ENCODE data around the gene HSDL2.
"Not testable (repeated sequence)": the region's sequence is repeated elsewhere in the genome, so short reads cannot be mapped to it uniquely, and the experiment has no call there.

Gene HSDL2

GRCh38 chr9:112413728-112414127, 33.8 kb downstream of the HSDL2 start:
- not testable (repeated sequence) for H3K27me3 ChIP-seq (ENCODE audit: insufficient read depth, low read length, poor library complexity); H3K36me3 ChIP-seq (ENCODE audit: control insufficient read depth, insufficient read depth, low read length); H2BK120ac ChIP-seq (ENCODE audit: low read depth, low read length); H2BK5ac ChIP-seq (ENCODE audit: low read length); H3K4me2 ChIP-seq (ENCODE audit: low read length); H3K4me3 ChIP-seq (ENCODE audit: low read length); H3K18ac ChIP-seq (ENCODE audit: low read length); H4K8ac ChIP-seq (ENCODE audit: low read depth, low read length); H3K9ac ChIP-seq (ENCODE audit: low read length); H2BK15ac ChIP-seq (replicated peaks; ENCODE audit: low read depth); H3K4ac ChIP-seq (ENCODE audit: low read depth, low read length); H3K56ac ChIP-seq (ENCODE audit: low read length); H3K79me2 ChIP-seq (ENCODE audit: control insufficient read depth, insufficient read depth, low read length); H3K79me1 ChIP-seq (ENCODE audit: low read length); H2AK5ac ChIP-seq (ENCODE audit: low read length); H4K5ac ChIP-seq (ENCODE audit: low read length); H3K27ac ChIP-seq (ENCODE audit: low read depth, low read length); H3K23ac ChIP-seq (ENCODE audit: low read length); H3K4me1 ChIP-seq (ENCODE audit: control insufficient read depth, low read depth, low read length)
- peak; percentile 36 for DNase-seq
- WGBS (ENCODE audit: extremely low coverage, insufficient coverage, low lambda C conversion rate) = no CpG with 5 or more reads among the region's 9 CpGs

- no peak overlapping the region for H3K56ac ChIP-seq (ENCODE audit: low read length)
- H2AK5ac ChIP-seq (ENCODE audit: low read length) = no peak overlapping the region
- no peak overlapping the region for H4K5ac ChIP-seq (ENCODE audit: low read length)
- H3K18ac ChIP-seq (ENCODE audit: low read length) = no peak overlapping the region
- H3K23ac ChIP-seq (ENCODE audit: low read length) = no peak overlapping the region
- H3K27ac ChIP-seq (ENCODE audit: low read depth, low read length) = no peak overlapping the region
- WGBS (ENCODE audit: extremely low coverage, insufficient coverage, low lambda C conversion rate) = no CpG with 5 or more reads among the region's 2 CpGs
- H3K4me1 ChIP-seq (ENCODE audit: control insufficient read depth, low read depth, low read length) = no peaks in the 10 kb centered on the region
- no peak overlapping the region for H3K4me3 ChIP-seq (ENCODE audit: low read length)
- H3K36me3 ChIP-seq (ENCODE audit: control insufficient read depth, insufficient read depth, low read length) = no peaks in the 10 kb centered on the region
- H2BK5ac ChIP-seq (ENCODE audit: low read length) = no peak overlapping the region
- no peaks in the 10 kb centered on the region for H3K79me1 ChIP-seq (ENCODE audit: low read length)
- no peak overlapping the region for H3K9ac ChIP-seq (ENCODE audit: low read length)
- no peak overlapping the region for H2BK120ac ChIP-seq (ENCODE audit: low read depth, low read length)
- DNase-seq = no peak
- H3K27me3 ChIP-seq (ENCODE audit: insufficient read depth, low read length, poor library complexity) = no peaks in the 10 kb centered on the region
- no peak overlapping the region for H2BK15ac ChIP-seq (replicated peaks; ENCODE audit: low read depth)
- H4K8ac ChIP-seq (ENCODE audit: low read depth, low read length) = no peak overlapping the region
- no peak overlapping the region for H3K4ac ChIP-seq (ENCODE audit: low read depth, low read length)
- no peaks in the 10 kb centered on the region for H3K79me2 ChIP-seq (ENCODE audit: control insufficient read depth, insufficient read depth, low read length)
- H3K4me2 ChIP-seq (ENCODE audit: low read length) = no peak overlapping the region
Observed at GRCh38 chr9:112420208-112420607, 40.3 kb downstream of the HSDL2 start.

DNA sequence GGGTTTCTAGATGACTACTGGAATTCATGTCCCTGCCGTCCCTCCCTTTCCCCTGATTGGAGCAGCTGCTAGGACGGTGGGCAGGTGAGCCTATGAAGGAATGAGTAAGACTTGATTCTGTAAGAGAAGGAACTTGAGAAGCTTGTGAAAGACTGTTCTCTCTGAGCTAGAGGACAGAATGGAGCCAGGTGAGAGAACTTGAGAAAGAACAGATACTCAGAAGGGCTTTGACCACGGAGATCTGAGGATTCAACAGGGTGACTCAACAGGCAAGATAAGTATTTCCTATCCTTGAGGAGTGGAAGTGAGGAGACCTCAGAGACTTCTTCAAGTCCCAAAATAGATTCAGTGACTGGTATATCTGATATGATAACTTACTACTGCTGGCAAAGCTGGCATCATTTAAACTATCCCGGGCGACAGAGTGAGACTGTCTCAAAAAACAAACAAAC, 41.9 kb downstream of the HSDL2 start:
- H3K79me2 ChIP-seq (ENCODE audit: control insufficient read depth, insufficient read depth, low read length) = no peaks in the 10 kb centered on the region
- H3K27me3 ChIP-seq (ENCODE audit: insufficient read depth, low read length, poor library complexity) = no peaks in the 10 kb centered on the region
- no peak overlapping the region for H3K4me3 ChIP-seq (ENCODE audit: low read length)
- H3K18ac ChIP-seq (ENCODE audit: low read length) = no peak overlapping the region
- no peak overlapping the region for H2BK5ac ChIP-seq (ENCODE audit: low read length)
- no peaks in the 10 kb centered on the region for H3K79me1 ChIP-seq (ENCODE audit: low read length)
- H4K5ac ChIP-seq (ENCODE audit: low read length) = no peak overlapping the region
- no peaks in the 10 kb centered on the region for H3K36me3 ChIP-seq (ENCODE audit: control insufficient read depth, insufficient read depth, low read length)
- DNase-seq = peak; percentile 19
- H3K27ac ChIP-seq (ENCODE audit: low read depth, low read length) = no peak overlapping the region
- no peak overlapping the region for H2BK15ac ChIP-seq (replicated peaks; ENCODE audit: low read depth)
- WGBS (ENCODE audit: extremely low coverage, insufficient coverage, low lambda C conversion rate) = no CpG with 5 or more reads among the region's 5 CpGs
- H4K8ac ChIP-seq (ENCODE audit: low read depth, low read length) = no peak overlapping the region
- no peak overlapping the region for H3K4ac ChIP-seq (ENCODE audit: low read depth, low read length)
- H3K9ac ChIP-seq (ENCODE audit: low read length) = no peak overlapping the region
- no peak overlapping the region for H2AK5ac ChIP-seq (ENCODE audit: low read length)
- no peak overlapping the region for H3K4me2 ChIP-seq (ENCODE audit: low read length)
- H3K56ac ChIP-seq (ENCODE audit: low read length) = no peak overlapping the region
- no peak overlapping the region for H2BK120ac ChIP-seq (ENCODE audit: low read depth, low read length)
- H3K23ac ChIP-seq (ENCODE audit: low read length) = no peak overlapping the region
- no peaks in the 10 kb centered on the region for H3K4me1 ChIP-seq (ENCODE audit: control insufficient read depth, low read depth, low read length)

- Histone ChIP-seq H3K27ac (ENCODE audit: low read depth, low read length) (no peak overlapping the region), H2BK120ac (ENCODE audit: low read depth, low read length) (no peak overlapping the region), H2AK5ac (ENCODE audit: low read length) (no peak overlapping the region), H3K9ac (ENCODE audit: low read length) (no peak overlapping the region), H3K36me3 (ENCODE audit: control insufficient read depth, insufficient read depth, low read length) (no peaks in the 10 kb centered on the region), H4K8ac (ENCODE audit: low read depth, low read length) (no peak overlapping the region), H3K56ac (ENCODE audit: low read length) (no peak overlapping the region), H3K18ac (ENCODE audit: low read length) (no peak overlapping the region), H3K79me2 (ENCODE audit: control insufficient read depth, insufficient read depth, low read length) (no peaks in the 10 kb centered on the region), H4K5ac (ENCODE audit: low read length) (no peak overlapping the region), H3K4me1 (ENCODE audit: control insufficient read depth, low read depth, low read length) (no peaks in the 10 kb centered on the region), H3K4me3 (ENCODE audit: low read length) (no peak overlapping the region), H3K27me3 (ENCODE audit: insufficient read depth, low read length, poor library complexity) (no peaks in the 10 kb centered on the region), H3K79me1 (ENCODE audit: low read length) (no peaks in the 10 kb centered on the region), H2BK5ac (ENCODE audit: low read length) (no peak overlapping the region), H3K23ac (ENCODE audit: low read length) (no peak overlapping the region), H3K4ac (ENCODE audit: low read depth, low read length) (no peak overlapping the region), H2BK15ac (replicated peaks; ENCODE audit: low read depth) (no peak overlapping the region), H3K4me2 (ENCODE audit: low read length) (no peak overlapping the region)
- no peak for DNase-seq
- no CpG with 5 or more reads among the region's 3 CpGs for WGBS (ENCODE audit: extremely low coverage, insufficient coverage, low lambda C conversion rate)
Observed at GRCh38 chr9:112422417-112423148, 42.7 kb downstream of the HSDL2 start.

- H3K4ac ChIP-seq (ENCODE audit: low read depth, low read length) = no peak overlapping the region
- no peak overlapping the region for H3K4me3 ChIP-seq (ENCODE audit: low read length)
- no peak overlapping the region for H3K27ac ChIP-seq (ENCODE audit: low read depth, low read length)
- no peak overlapping the region for H2BK120ac ChIP-seq (ENCODE audit: low read depth, low read length)
- no peak overlapping the region for H3K9ac ChIP-seq (ENCODE audit: low read length)
- no peak overlapping the region for H4K8ac ChIP-seq (ENCODE audit: low read depth, low read length)
- H3K36me3 ChIP-seq (ENCODE audit: control insufficient read depth, insufficient read depth, low read length) = no peaks in the 10 kb centered on the region
- H2AK5ac ChIP-seq (ENCODE audit: low read length) = no peak overlapping the region
- WGBS (ENCODE audit: extremely low coverage, insufficient coverage, low lambda C conversion rate) = no CpG with 5 or more reads among the region's 6 CpGs
- DNase-seq = no peak
- no peak overlapping the region for H3K18ac ChIP-seq (ENCODE audit: low read length)
- no peak overlapping the region for H3K23ac ChIP-seq (ENCODE audit: low read length)
- H4K5ac ChIP-seq (ENCODE audit: low read length) = no peak overlapping the region
- H3K27me3 ChIP-seq (ENCODE audit: insufficient read depth, low read length, poor library complexity) = no peaks in the 10 kb centered on the region
- no peaks in the 10 kb centered on the region for H3K4me1 ChIP-seq (ENCODE audit: control insufficient read depth, low read depth, low read length)
- H3K79me2 ChIP-seq (ENCODE audit: control insufficient read depth, insufficient read depth, low read length) = no peaks in the 10 kb centered on the region
- H2BK15ac ChIP-seq (replicated peaks; ENCODE audit: low read depth) = no peak overlapping the region
- H3K79me1 ChIP-seq (ENCODE audit: low read length) = no peaks in the 10 kb centered on the region
- H3K56ac ChIP-seq (ENCODE audit: low read length) = no peak overlapping the region
- no peak overlapping the region for H3K4me2 ChIP-seq (ENCODE audit: low read length)
- no peak overlapping the region for H2BK5ac ChIP-seq (ENCODE audit: low read length)
Observed at GRCh38 chr9:112430006-112430522, 50.2 kb downstream of the HSDL2 start.
